Ishikawa (cell line): Measurements from ENCODE around the gene MSANTD7.

Source experiments
- CREB1 ChIP-seq: IDR thresholded peaks from 2 replicates; pipeline ENCODE4 v1.6.1; 2012; ENCODE audit warnings: low read depth
- EGR1 ChIP-seq: IDR thresholded peaks from 2 replicates; pipeline ENCODE4 v1.6.1; 2012
- MAX ChIP-seq: IDR thresholded peaks from 2 replicates; pipeline ENCODE4 v1.6.1; 2012
- NFIC ChIP-seq: IDR thresholded peaks from 2 replicates; pipeline ENCODE4 v1.6.1; 2012
- REST ChIP-seq: IDR thresholded peaks from 2 replicates; pipeline ENCODE4 v1.6.1; 2012; ENCODE audit warnings: low read depth, mild to moderate bottlenecking
- TCF12 ChIP-seq: IDR thresholded peaks from 2 replicates; pipeline ENCODE4 v1.6.1; 2012; ENCODE audit warnings: low read depth

MSANTD7 gene

GRCh38 chr10:14880229-14880628 lies 42.1 kb downstream of the MSANTD7 start:
- TF ChIP-seq TCF12: no peak
- TF ChIP-seq REST: peak; percentile 69

GRCh38 chr10:14884082-14884481 lies 46.0 kb downstream of the MSANTD7 start:
- TF ChIP-seq MAX (no peak), CREB1 (no peak), EGR1 (no peak), TCF12 (no peak), NFIC (no peak)
